Esophagus muscularis mucosa (tissue), 4 donors: ENCODE measurements around the gene GJA4. TPM values are rescaled to one million over a fixed set of nuclear protein-coding genes. Genes with fewer than 3 reads are reported as not detected.

ENCODE experiments used
- DNase-seq: peaks from one replicate; pipeline ENCODE4 v3.0.0-alpha.2; 2017; ENCODE audit errors: extremely low spot score
- H3K27ac ChIP-seq, 4 donors: fragments of 200-600 bp; sonication (generic); replicated peaks in 1 of 4; 1 replicate in 3 of 4; 2 replicates in 1 of 4; pipeline ENCODE4 v1.5.1; 2016 to 2019; ENCODE audit warnings: mild to moderate bottlenecking in 1 of 4
- H3K27me3 ChIP-seq, 4 donors: fragments of 200-600 bp; sonication (generic); one replicate each; pipeline versions ENCODE4 v1.5.1 to v1.6.0; 2016 to 2019
- H3K36me3 ChIP-seq, 4 donors: fragments of 200-600 bp; sonication (generic); one replicate each; pipeline ENCODE4 v1.5.1; 2016 to 2019
- H3K4me1 ChIP-seq, 4 donors: fragments of 200-600 bp; sonication (generic); one replicate each; pipeline ENCODE4 v1.5.1; 2016 to 2019
- H3K4me3 ChIP-seq, 4 donors: fragments of 200-600 bp; sonication (generic); 1 replicate in 2 of 4; 2 replicates in 2 of 4; pipeline ENCODE4 v1.5.1; 2016 to 2019; ENCODE audit warnings: mild to moderate bottlenecking in 4 of 4, moderate library complexity in 1 of 4
- H3K9me3 ChIP-seq, 4 donors: fragments of 200-600 bp; sonication (generic); 1 replicate in 3 of 4; 2 replicates in 1 of 4; pipeline ENCODE4 v1.5.1; 2016 to 2019
- CTCF ChIP-seq, 3 experiments: fragments of 200-600 bp in 2 of 3; fragments of 450-650 bp in 1 of 3; sonication (generic) in 2 of 3; IDR thresholded peaks; one replicate each; pipeline ENCODE4 v1.5.1; 2017 to 2019; ENCODE audit warnings: antibody characterized with exemption in 3 of 3, mild to moderate bottlenecking in 2 of 3, moderate library complexity in 1 of 3
- EP300 ChIP-seq: sonication (generic); formaldehyde crosslinking; IDR thresholded peaks from one replicate; pipeline ENCODE4 v1.6.1; 2017; ENCODE audit warnings: antibody characterized with exemption
- POLR2A ChIP-seq: fragments of 450-650 bp; IDR thresholded peaks from one replicate; pipeline ENCODE4 v1.6.1; 2017; ENCODE audit warnings: antibody characterized with exemption, moderate library complexity, mild to moderate bottlenecking, low read depth
- POLR2AphosphoS5 ChIP-seq, 2 donors: sonication (generic); formaldehyde crosslinking; IDR thresholded peaks; one replicate each; pipeline ENCODE4 v1.6.1; 2017; ENCODE audit warnings: antibody characterized with exemption in 2 of 2
- WGBS: methylation state at CpG from one replicate; pipeline ENCODE4 v1.1.5; 2018; 5-methylcytosine and 5-hydroxymethylcytosine counted together
- intact Hi-C: fragments of 100-400 bp; cut with DNase I; formaldehyde crosslinking; loops from one replicate; pipeline ENCODE4 v1.15.1; 2023
- total RNA-seq, 4 donors: library from RNA; depleted of rRNA; stranded (reverse); fragments of >200 nt; gene quantifications; one replicate each; pipeline versions ENCODE4 v1.1.0 to v1.2.1, GENCODE V29; 2016

Gene GJA4
- total RNA-seq, 4 donors from 2014 or later = 5.8 to 41.0 (median 28.0) TPM

- peaks cover 0 to 3% (median 0%) of the 10 kb centered on the region in 4 donors for H3K4me1 ChIP-seq
- no peak for DNase-seq
- 66% methylated on average over 18 of the region's 18 CpGs for WGBS
- H3K9me3 ChIP-seq = no peaks in the 10 kb centered on the region
- TF ChIP-seq EP300 (no peak), POLR2A (no peak), CTCF (IDR thresholded peaks at IDR 0.05) (no peak), POLR2AphosphoS5 (IDR thresholded peaks at IDR 0.05) (no peak)
- no peak overlapping the region for H3K4me3 ChIP-seq
- intact Hi-C loops = no loop called here
- no peaks in the 10 kb centered on the region for H3K36me3 ChIP-seq
- H3K27ac ChIP-seq = no peak overlapping the region
- H3K27me3 ChIP-seq = peaks cover 0 to 42% (median 0%) of the 10 kb centered on the region in 4 donors
Measured at GRCh38 chr1:34746785-34747637, 45.8 kb upstream of the GJA4 start.

DNA sequence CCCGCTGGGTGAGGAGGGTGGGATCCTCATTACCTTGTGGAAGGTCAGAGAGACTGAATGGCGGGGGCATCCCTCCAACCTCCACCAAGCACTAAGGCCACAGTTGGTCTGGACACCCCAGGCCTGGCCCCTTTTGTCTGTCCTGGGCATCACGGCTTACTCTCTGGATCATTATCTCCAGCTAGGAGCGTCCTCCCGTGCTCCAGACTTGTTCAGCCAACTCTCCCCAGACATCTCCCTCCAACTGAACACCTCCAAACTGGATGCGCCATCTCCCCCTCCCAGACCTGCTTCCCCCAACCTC, 45.2 kb upstream of the GJA4 start:
- peaks cover 0 to 37% (median 0%) of the 10 kb centered on the region in 4 donors for H3K27me3 ChIP-seq
- DNase-seq = no peak
- H3K4me1 ChIP-seq = peaks cover 0 to 1% (median 0%) of the 10 kb centered on the region in 4 donors
- no peak overlapping the region for H3K4me3 ChIP-seq
- intact Hi-C loops = no loop called here
- no peaks in the 10 kb centered on the region for H3K36me3 ChIP-seq
- no peaks in the 10 kb centered on the region for H3K9me3 ChIP-seq
- no peak overlapping the region for H3K27ac ChIP-seq
- 64% methylated on average over 6 of the region's 6 CpGs for WGBS
- TF ChIP-seq CTCF (IDR thresholded peaks at IDR 0.05) (no peak), POLR2A (no peak), EP300 (no peak), POLR2AphosphoS5 (IDR thresholded peaks at IDR 0.05) (no peak)

DNA sequence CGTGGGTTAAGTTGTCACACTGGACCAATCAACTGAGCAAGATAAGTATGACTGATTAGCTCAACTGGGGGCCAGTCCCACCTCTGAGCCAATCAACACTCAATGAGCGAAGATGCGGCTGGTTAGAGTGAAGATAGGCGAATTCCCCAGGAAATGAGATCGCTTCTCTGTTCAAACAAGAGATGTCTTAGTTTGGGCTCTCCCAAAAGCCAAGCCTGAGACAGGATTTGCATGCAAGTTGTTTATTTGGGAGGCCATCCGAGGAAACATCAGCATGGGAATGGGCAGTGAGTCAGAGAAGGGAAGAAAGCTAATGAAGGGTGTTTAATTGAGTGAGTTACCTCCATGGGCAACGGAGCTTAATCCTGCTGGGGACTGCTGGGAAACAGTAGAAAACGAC, 42.8 kb upstream of the GJA4 start:
- WGBS = 57% methylated on average over 8 of the region's 8 CpGs
- no peak for TF ChIP-seq POLR2AphosphoS5 (IDR thresholded peaks at IDR 0.05)
- Histone ChIP-seq H3K9me3 (no peaks in the 10 kb centered on the region), H3K27ac (no peak overlapping the region), H3K36me3 (no peaks in the 10 kb centered on the region), H3K4me3 (no peak overlapping the region), H3K4me1 (no peaks in the 10 kb centered on the region), H3K27me3 (peaks cover 0 to 41% (median 0%) of the 10 kb centered on the region in 4 donors)
- no peak for DNase-seq
- intact Hi-C loops = no loop called here

DNA sequence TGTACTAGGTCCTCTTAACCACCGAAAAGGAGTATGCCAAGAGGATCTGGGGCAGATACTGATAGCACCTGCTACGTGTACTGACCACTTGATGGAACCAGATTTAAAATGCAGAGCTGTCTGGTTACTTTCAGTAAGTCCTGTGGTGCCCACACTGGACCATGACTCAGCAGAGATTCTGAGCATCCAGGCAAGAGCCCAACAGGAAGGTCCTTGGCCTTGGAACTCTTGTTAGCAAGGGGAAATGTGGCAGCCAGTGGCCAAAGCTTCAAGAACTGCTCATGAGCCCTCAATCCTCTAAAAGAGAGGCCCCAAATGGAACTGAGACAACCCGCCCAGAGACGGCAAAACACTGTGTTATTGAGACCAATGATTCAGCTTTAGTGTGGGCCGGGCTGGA, 42.2 kb upstream of the GJA4 start:
- intact Hi-C loops = no loop called here
- no peaks in the 10 kb centered on the region for H3K36me3 ChIP-seq
- peaks cover 0 to 48% (median 0%) of the 10 kb centered on the region in 4 donors for H3K27me3 ChIP-seq
- H3K9me3 ChIP-seq = no peaks in the 10 kb centered on the region
- no peak overlapping the region for H3K27ac ChIP-seq
- no peak overlapping the region for H3K4me3 ChIP-seq
- no peak for TF ChIP-seq CTCF (IDR thresholded peaks at IDR 0.05)
- TF ChIP-seq POLR2A = no peak
- no peak for TF ChIP-seq POLR2AphosphoS5 (IDR thresholded peaks at IDR 0.05)
- no peak for DNase-seq
- no peaks in the 10 kb centered on the region for H3K4me1 ChIP-seq
- 86% methylated on average over 5 of the region's 5 CpGs for whole genome bisulfite sequencing

DNA sequence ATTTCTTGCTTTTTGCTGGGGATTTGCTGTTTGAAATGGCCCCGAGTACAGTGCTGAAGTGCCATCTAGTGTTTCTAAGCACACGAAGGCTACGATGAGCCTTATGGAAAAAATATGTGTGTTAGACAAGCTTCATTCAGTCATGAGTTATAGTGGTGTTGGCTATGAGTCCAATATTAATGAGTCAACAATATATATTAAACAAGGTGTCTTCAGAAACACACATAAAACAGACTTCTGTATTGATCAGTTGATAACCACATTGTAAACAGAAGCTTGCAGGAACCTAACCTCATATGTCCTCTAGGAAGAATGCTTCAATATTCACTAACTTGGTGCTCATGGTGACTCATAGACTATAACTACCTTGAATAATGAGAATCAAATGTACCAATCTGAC, 39.6 kb upstream of the GJA4 start:
- Histone ChIP-seq H3K4me1 (no peaks in the 10 kb centered on the region), H3K27ac (no peak overlapping the region), H3K9me3 (no peaks in the 10 kb centered on the region), H3K36me3 (no peaks in the 10 kb centered on the region), H3K27me3 (peaks cover 0 to 31% (median 0%) of the 10 kb centered on the region in 4 donors), H3K4me3 (no peak overlapping the region)
- no peak for DNase-seq
- WGBS = 85% methylated on average over 3 of the region's 3 CpGs
- intact Hi-C loops = no loop called here
- TF ChIP-seq EP300 = no peak
